ENCODE data around the gene DFFA. TPM values are rescaled to one million over a fixed set of nuclear protein-coding genes. Genes with fewer than 3 reads are reported as not detected.
"Not testable (repeated sequence)": the region's sequence is repeated elsewhere in the genome, so short reads cannot be mapped to it uniquely, and the experiment has no call there.

The DFFA gene
- total and polyA plus RNA-seq, 7 donors = 9.6 to 24.6 (median 19.3) TPM

DNA sequence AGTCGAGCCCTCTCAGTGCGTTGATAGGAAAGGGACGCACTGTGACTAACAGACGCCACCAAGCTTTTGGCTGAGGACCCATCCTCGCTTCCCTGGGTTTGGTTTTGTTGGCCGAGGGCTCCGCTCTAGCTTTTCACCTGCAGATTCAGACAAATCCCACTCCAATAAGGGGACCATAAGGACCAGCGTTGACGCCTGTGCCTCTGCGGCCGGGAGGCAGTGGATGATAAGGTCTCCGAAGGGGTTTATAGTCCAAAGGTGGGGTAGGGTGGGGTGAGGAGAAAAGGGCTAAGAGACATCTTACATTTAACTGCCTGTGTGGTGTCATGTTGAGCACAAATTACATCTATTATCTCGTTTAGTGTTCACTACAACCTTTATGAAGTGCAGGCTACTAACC lies 3.2 kb upstream of the DFFA start:
- peak overlapping the region; percentile 85 to 92 (median 87) for H3K27ac ChIP-seq

GRCh38 chr1:10474613-10475507 lies 2.5 kb upstream of the DFFA start, which contains the start of gene PEX14:
Gene PEX14, plus strand, starts transcription at chr1:10474950. Its CDS starts 17 bp downstream, at chr1:10474967.
- Histone ChIP-seq H3K9me3 (no peaks in the 10 kb centered on the region), H3K27ac (peak within 1 kb of the TSS; percentile 85 to 92 (median 87)), H3K36me3 (no peaks in the 10 kb centered on the region), H3K4me1 (peaks cover 0 to 38% (median 31%) of the 10 kb centered on the region in 4 donors), H3K27me3 (no peaks in the 10 kb centered on the region), H3K4me3 (peak within 1 kb of the TSS; percentile 93 to 97 (median 94))
- 12% methylated on average over 50 of the region's 50 CpGs for WGBS, 2 donors
- DNase-seq = peak; percentile 90
- no peak for TF ChIP-seq EP300 (IDR thresholded peaks at IDR 0.05)
- peak in 3 of 4 donors; percentile 49 to 61 (median 54) for TF ChIP-seq POLR2AphosphoS5 (IDR thresholded peaks at IDR 0.05)
- intact Hi-C loops (cut with DNase I) = no loop called here

More for the DNA sequence above, 3.2 kb upstream of the DFFA start:
- no peaks in the 10 kb centered on the region for H3K9me3 ChIP-seq
- H3K27me3 ChIP-seq = no peaks in the 10 kb centered on the region
- peaks cover 0 to 38% (median 31%) of the 10 kb centered on the region in 4 donors for H3K4me1 ChIP-seq
- no peak for DNase-seq
- H3K36me3 ChIP-seq = no peaks in the 10 kb centered on the region
- intact Hi-C loops (cut with DNase I) = no loop called here
- WGBS, 2 donors = 1 to 4% methylated on average over 13 of the region's 13 CpGs
- H3K4me3 ChIP-seq = peak overlapping the region; percentile 93 to 97 (median 94)
- TF ChIP-seq CTCF (IDR thresholded peaks at IDR 0.05) (no peak), POLR2A (IDR thresholded peaks at IDR 0.05) (no peak), EP300 (IDR thresholded peaks at IDR 0.05) (no peak), POLR2AphosphoS5 (IDR thresholded peaks at IDR 0.05) (no peak)

DNA sequence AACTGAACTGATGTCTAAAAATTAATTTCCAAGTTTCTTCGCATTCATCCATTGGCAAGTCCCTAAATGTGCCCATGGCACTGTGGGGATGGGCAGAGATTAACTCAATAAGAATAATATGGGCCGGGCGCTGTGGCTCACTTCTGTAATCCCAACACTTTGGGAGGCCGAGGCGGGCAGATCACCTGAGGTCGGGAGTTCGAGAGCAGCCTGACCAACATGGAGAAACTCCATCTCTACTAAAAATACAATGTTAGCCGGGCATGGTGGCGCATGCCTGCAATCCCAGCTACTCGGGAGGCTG lies 1.9 kb upstream of the DFFA start:
- 93 to 94% methylated on average over 10 of the region's 10 CpGs for WGBS, 2 donors
- H3K4me3 ChIP-seq = peak overlapping the region; percentile 93 to 97 (median 94)
- H3K36me3 ChIP-seq; intact Hi-C loops (cut with DNase I); H3K27me3 ChIP-seq; H3K9me3 ChIP-seq; DNase-seq: not testable (repeated sequence)
- peaks cover 0 to 38% (median 31%) of the 10 kb centered on the region in 4 donors for H3K4me1 ChIP-seq
- peak overlapping the region; percentile 85 to 92 (median 87) for H3K27ac ChIP-seq

- peak overlapping the region in 2 of 4 donors; percentile 80 to 82 for H3K4me3 ChIP-seq
- intact Hi-C loops (cut with DNase I) = no loop called here
- no peaks in the 10 kb centered on the region for H3K27me3 ChIP-seq
- WGBS, 2 donors = 88 to 91% methylated on average over 23 of the region's 23 CpGs
- TF ChIP-seq EP300 (IDR thresholded peaks at IDR 0.05) (no peak), POLR2AphosphoS5 (IDR thresholded peaks at IDR 0.05) (no peak), POLR2A (IDR thresholded peaks at IDR 0.05) (no peak), CTCF (IDR thresholded peaks at IDR 0.05) (no peak)
- H3K27ac ChIP-seq = peak overlapping the region in 3 of 4 donors; percentile 78 to 83 (median 80)
- H3K9me3 ChIP-seq = no peaks in the 10 kb centered on the region
- H3K4me1 ChIP-seq = peaks cover 0 to 38% (median 31%) of the 10 kb centered on the region in 4 donors
- DNase-seq = no peak
- H3K36me3 ChIP-seq = peaks cover 0 to 13% (median 9%) of the 10 kb centered on the region in 4 donors
Measured at GRCh38 chr1:10473145-10473765, 926 bp upstream of the DFFA start.

DNA sequence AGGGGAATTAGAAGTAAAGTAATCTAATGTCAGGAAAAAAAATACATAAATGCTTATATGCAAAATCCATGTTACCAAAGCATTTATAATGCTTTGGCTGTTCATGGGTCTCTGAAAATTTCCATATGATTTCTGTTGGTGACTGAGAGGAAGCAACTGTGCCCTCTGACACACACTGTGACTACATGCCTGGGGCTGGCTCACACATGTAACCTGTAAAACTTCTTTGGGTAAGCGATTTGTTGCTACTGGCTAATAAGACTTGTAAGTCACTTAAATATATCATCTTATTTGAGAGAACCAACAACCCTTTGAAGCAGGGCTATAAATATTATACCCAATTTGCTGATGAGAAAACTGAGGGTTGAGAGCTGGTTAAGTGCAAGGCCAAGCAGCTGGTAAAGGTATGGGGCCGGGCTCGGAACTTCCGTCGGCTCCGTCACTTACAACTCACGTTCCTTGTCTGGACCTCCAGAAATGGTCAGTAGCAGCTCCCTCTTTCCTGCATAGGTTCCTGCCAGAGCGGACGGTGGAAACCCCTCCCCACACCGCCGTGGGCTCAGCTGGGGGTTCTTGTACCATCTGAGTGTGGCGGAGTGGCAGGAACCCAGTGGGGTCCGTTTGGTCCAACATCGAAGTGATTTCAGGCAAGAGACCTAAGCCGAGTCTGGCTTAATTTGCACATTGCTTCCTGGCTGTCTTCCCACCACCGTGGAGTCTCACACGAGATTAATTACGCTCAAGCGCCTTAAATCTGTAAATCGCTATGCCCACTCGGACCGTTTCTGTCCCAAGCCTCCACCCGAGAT lies 714 bp downstream of the DFFA start:
- no peak for DNase-seq
- Histone ChIP-seq H3K27ac (peak overlapping the region; percentile 78 to 83 (median 82)), H3K4me1 (peaks cover 0 to 36% (median 30%) of the 10 kb centered on the region in 4 donors), H3K4me3 (peak overlapping the region; percentile 61 to 92 (median 81)), H3K9me3 (no peaks in the 10 kb centered on the region), H3K36me3 (peaks cover 0 to 30% (median 16%) of the 10 kb centered on the region in 4 donors), H3K27me3 (no peaks in the 10 kb centered on the region)
- intact Hi-C loops (cut with DNase I) = no loop called here
- 9 to 14% methylated on average over 23 of the region's 23 CpGs for whole genome bisulfite sequencing, 2 donors
- TF ChIP-seq POLR2AphosphoS5 (IDR thresholded peaks at IDR 0.05) (no peak), POLR2A (IDR thresholded peaks at IDR 0.05) (no peak), CTCF (IDR thresholded peaks at IDR 0.05) (no peak), EP300 (IDR thresholded peaks at IDR 0.05) (no peak)
